Measurements from ENCODE around the gene TRIM64C.
"Not testable (repeated sequence)": the region's sequence is repeated elsewhere in the genome, so short reads cannot be mapped to it uniquely, and the experiment has no call there.

The TRIM64C gene

GRCh38 chr11:49059012-49059411 lies at the start of gene TRIM64C:
Gene TRIM64C (minus strand): TSS chr11:49059112. CDS start chr11:49059112, 0 bp downstream.
- DNase-seq, result not testable (repeated sequence)

- DNase-seq, result not testable (repeated sequence)
Measured at GRCh38 chr11:49102356-49102755, 43.4 kb upstream of the TRIM64C start.

DNA sequence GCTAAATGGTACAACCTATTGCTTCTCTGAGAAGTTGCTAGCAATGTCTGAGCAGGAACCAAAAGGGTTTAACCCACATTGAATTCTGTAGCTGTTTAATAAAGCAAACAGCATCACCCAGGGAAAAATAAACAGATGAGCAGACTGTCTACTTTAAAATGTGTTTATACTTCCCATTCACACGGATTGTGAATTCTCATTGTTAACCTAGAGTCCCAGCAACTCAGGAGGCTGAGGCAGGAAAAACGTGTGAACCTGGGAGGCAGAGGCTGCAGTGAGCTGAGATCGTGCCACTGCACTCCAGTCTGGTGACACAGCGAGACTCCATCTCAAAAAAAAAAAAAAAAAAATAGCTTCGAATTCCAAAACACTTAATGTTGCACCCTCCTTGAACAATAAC lies 11.0 kb upstream of the TRIM64C start:
- not testable (repeated sequence) for DNase-seq

DNA sequence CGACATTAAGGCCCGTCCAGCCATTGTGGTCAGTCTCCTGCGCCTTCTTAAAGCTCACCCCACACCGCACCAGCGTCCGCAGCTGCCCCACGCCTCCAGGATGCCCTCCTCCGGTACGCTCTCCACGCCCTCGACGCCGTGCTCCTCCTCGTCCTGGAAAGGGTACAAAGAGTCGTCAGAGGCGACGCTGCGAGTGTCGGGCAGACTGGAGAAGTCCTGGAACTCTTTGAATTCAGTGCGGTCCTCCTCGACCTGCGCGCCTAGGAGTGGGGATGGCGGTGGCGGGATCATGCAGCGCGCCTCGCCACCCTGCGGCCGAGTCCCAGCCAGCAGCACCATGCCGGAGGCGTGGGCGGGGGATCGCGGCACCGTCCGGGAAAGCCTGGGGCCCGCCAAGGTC lies 9.1 kb downstream of the TRIM64C start:
- not testable (repeated sequence) for DNase-seq

- not testable (repeated sequence) for DNase-seq
Measured at GRCh38 chr11:49048229-49048628, 10.7 kb downstream of the TRIM64C start.

DNA sequence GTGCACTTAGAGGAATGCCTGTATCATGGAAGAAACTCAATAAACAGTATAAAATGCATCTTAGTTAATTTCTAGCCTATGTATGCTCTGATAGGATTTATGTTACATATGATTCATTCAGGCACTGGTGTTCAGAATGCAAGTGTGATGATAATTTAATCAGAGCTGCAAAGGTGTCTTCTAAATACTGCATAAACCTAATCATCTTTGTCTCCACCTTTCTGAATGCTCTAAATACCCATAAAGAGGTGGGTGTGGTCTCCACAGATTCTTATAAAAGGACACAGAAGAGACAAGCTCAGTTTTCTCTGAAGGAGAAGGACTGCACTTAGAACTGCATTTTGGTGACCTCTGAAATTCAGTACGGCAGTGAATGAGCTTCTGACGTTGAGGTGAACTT lies 30.4 kb downstream of the TRIM64C start, which contains the start of gene TRIM49B:
TRIM49B (plus strand) TSS at position 301 of the 400 bp plus-strand sequence. CDS start 2,777 bp downstream, outside the sequence.
- DNase-seq, result not testable (repeated sequence)
